ENCODE data around the gene ALDH6A1.
"Not testable (repeated sequence)": the region's sequence is repeated elsewhere in the genome, so short reads cannot be mapped to it uniquely, and the experiment has no call there.

The ALDH6A1 gene

DNA sequence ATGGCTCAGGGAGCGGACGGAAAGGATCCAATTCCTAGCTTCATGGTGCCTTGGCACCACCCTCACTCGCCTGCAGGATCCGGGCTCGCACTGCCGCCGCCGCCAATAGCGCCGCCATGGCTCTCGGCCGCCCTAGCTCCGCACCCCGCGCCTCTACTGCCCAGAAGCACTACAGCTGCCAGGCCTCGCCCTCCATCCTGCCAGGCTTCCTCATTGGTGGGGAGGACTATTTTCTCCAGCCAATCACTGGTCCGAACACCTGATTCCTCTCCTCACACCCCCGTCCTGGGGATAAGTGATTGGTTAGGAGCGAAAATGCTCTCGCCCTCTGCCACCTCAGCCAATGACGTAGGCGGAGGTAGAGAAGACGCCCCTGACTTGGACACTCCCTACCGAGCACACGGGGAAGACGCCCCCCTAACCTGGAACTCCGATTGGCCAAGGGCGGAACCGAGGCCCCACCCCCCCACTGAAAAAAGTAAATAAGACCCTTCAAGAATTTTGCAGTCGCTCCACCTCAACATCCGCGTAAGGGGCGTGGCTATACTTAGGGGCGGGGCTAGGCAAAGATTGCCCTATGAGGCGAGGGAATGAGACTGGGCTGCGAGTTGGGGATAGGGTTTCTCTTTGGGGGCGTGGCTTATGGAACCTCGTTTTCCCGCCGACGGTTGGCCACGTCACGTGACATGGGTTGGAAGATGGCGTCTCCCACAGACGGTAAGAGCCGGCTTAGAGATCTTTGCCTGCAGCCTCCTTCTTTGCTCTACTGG is at the start of gene ALDH6A1, which contains the start of gene LIN52:
ALDH6A1 (minus strand) TSS at position 177 of the 770 bp plus-strand sequence; CDS start at position 118, 59 bp downstream.
LIN52 (plus strand) TSS at position 680 of the 770 bp plus-strand sequence; CDS start at position 699, 19 bp downstream.
- DNase-seq (ENCODE audit: low read depth in 2 of 2): peak; percentile 100

GRCh38 chr14:74127634-74128033 is 43.4 kb upstream of the ALDH6A1 start:
- DNase-seq (ENCODE audit: low read depth in 2 of 2): no peak

GRCh38 chr14:74126315-74127013 is 42.2 kb upstream of the ALDH6A1 start:
- DNase-seq (ENCODE audit: low read depth in 2 of 2): no peak

GRCh38 chr14:74125487-74125886 is 41.2 kb upstream of the ALDH6A1 start:
- DNase-seq (ENCODE audit: low read depth in 2 of 2): not testable (repeated sequence)

GRCh38 chr14:74111395-74112216 is 27.4 kb upstream of the ALDH6A1 start:
- DNase-seq (ENCODE audit: low read depth in 2 of 2): not testable (repeated sequence)

GRCh38 chr14:74109369-74109768 is 25.1 kb upstream of the ALDH6A1 start:
- no peak for DNase-seq (ENCODE audit: low read depth in 2 of 2)

GRCh38 chr14:74105381-74105780 is 21.1 kb upstream of the ALDH6A1 start:
- DNase-seq (ENCODE audit: low read depth in 2 of 2): no peak

DNA sequence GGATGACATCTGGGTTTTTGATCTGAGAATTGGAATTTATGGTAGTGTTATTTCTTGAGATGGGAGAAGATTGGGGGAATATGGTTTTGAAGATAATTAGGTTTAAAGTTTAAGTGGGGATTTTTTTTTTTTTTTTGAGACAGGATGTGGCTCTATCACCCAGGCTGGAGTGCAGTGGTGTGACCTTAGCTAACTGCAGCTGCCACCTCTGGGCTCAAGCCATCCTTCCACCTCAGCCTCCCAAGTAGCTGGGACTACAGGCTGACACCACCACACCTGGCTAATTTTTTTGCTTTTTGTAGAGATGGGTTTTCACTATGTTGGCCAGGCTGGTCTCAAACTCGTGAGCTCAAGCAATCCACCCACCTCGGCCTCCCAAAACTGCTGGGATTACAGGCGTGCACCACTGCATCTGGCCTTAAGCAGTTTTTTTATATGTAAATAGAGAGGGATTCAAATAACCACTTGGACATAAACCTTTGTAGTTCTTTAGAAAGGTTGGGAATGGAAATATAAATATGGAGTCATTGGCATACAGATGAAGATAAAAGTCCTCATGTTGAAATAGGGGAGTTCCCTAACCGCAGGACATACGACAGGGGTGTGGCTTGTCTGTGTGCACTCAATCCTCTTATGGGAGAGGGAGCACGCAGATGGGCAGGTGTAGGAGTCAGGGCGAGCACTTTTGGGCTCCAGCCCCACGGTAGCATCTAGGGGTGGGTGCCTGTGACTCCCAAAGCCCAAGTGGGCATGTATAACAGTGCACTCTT is 5.2 kb upstream of the ALDH6A1 start:
- no peak for DNase-seq (ENCODE audit: low read depth in 2 of 2)

DNA sequence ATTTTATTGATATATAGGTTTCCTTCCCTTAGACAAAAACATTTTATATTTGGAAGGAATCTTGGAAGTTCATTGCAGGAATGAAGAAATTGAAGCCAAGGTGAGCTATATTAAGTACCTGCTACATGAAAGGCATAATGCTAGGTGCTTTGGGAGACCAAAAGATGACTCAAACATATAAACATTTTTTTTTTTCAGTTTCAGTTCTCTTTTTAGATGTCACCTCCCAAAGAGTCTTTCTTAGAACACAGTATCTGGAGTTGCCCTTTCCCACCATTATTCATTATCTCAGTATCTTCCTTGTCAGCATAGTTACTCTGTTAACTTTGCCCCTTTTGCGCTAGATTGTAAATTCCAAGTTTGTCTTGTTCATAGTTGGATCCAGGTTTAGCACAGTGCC is 1.6 kb upstream of the ALDH6A1 start:
- no peak for DNase-seq (ENCODE audit: low read depth in 2 of 2)

DNA sequence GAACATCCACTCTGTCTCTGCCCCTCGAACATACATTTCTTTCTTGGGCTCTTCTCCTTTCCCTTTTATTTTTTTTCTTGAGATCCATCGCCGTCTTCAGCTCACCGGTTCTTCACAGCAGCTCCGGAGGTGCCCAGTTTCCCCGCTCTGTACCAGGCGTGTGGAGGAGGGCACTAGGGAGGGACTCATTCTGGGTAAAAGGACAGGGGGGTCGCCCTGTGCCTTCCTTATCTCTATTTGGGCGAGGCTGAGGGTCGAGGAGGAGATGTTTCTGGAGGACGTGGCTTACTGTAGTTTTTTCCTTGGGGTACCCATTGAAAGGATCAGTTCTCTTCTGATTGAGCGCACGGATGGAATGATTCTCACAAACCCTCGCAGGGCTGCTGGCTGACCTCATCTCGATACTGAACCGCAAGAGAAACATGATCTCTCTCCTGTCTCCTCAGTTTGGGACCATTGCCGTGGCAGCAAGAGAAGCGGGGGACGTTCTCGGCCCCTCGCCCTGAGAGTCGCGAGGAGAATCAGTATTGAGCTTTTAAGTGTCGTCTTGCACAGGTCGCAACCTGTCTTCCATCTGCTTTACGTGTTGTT is 889 bp upstream of the ALDH6A1 start:
- DNase-seq (ENCODE audit: low read depth in 2 of 2): peak in 1 of 2 donors; percentile 6

DNA sequence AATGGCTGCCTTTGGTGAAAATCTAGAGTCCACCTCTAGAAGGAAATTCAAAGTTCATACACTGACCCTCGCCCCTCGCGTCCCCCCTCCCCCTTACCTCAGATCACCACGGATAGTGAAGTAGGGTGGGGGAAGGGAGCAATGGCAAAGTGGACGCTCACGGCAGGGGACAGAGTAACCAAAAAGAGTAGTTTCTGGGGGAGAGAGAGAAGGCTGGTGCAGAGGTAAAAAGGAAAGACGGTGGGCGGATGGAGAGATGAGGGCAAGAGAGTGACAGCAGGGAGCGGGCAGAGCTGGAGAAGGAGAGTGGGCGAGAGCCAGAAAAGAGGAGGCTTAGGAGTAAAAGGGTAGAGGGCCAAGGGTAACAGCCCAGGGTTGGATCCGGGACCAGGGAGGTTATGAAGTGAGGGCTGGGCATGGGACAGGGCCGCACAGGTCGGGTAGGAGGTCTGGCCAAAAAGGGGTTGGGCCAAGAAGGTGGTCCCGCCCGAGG is 423 bp downstream of the ALDH6A1 start:
- no peak for DNase-seq (ENCODE audit: low read depth in 2 of 2)

DNA sequence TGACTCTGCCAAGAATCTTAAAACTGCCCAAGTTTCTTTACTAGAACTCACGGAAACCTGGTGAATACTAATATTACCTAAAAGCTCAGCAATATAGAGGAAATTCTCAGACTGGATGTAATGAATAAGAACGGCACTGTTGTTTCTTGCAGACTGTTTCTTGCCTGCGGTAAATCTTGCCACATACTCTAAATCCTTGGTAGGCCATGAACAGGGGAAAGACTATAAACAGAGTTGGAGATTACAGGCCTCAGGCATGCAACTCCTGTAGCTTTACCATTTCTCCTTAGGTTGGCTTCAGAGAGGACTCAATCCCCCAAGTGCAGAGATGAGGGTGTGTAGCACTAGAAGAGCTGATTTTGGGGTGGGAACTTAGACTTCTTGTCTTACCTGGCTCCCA is 1.1 kb downstream of the ALDH6A1 start:
- DNase-seq (ENCODE audit: low read depth in 2 of 2): no peak

DNA sequence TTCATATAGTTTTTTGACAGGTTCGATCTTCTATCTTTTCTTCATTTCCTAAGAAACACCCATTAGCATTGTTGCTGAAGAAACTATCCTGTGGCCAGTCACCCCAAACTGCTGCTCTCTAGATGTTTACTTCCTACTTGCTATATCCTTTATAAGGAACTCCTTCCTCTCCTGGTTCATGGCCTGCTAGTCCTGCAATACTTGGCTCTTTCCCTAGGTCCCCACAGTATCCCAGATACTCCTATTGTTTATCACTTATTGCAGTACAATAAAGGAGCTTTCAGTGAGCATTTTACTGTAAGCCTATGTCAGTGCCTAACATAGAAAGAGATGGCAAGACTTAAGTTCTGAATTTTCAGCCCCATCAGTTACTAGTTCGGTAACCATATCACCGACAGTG is 2.8 kb downstream of the ALDH6A1 start:
- no peak for DNase-seq (ENCODE audit: low read depth in 2 of 2)

DNA sequence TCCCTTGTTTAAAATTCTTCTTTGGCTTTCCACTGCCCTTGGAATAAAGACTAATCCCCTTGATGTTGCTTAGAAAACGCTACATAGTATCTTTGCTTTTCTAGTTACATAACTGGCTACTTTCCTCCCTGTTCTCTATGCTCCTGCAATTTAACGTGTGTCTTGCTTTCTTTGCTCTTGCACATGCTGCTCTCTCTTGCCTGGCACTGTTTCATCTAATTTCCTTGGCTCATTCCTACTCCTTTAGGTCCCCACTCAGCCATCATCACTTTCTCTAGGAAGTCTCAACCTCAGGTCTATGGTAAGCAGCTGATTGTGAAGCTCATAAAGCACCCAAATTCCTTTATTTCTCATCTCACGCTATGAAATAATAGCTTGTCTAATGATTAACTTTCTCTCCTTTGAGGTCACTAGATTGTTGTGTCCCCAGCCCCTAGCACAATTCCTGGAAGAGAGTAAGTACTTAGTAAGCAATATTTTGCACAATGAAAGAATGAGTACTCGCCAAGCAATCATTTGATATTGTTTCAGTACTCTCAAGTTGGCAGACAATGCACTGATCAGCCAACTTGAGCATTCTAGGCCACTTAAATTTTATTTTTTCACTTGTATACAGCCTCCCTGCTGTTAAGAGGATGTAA is 3.3 kb downstream of the ALDH6A1 start:
- no peak for DNase-seq (ENCODE audit: low read depth in 2 of 2)

DNA sequence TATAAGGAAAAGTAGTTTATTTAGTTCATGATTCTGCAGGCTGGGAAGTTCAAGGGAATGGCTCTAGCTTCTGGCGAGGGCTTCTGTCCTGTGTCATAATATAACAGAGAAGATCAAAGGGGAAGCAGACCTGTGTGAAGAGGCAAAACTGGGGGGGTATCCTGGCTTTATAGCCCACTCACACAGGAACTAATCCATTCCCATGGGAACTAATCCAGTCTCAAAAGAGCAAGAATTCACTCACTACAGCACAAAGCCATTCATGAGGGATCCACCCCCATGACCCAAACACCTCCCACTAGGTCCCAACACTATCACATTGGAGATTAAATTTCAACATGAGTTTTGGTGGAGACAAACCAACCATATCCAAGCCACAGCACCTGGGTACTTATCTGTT is 6.9 kb downstream of the ALDH6A1 start:
- no peak for DNase-seq (ENCODE audit: low read depth in 2 of 2)

- DNase-seq (ENCODE audit: low read depth in 2 of 2): no peak
Observed at GRCh38 chr14:74065746-74066575, 18.3 kb downstream of the ALDH6A1 start.

DNA sequence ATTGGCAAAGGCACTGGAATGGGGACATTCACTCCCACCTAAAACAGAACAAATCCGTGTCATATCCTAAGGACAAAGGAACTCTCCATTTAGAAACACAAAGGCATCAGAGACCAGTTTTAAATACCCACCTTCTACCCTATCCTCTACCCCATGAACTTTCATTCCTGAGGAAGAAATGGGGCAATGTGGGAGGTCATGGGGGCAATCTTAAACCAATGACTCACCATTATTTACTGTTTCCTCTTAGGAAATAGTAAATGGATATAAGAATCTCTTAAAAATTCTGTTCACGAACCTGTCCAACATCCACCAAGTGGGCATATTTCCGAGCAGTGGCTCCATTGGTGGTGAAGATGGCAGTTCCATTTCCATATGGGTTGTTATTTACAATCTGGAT is 19.4 kb downstream of the ALDH6A1 start:
- no peak for DNase-seq (ENCODE audit: low read depth in 2 of 2)

- DNase-seq (ENCODE audit: low read depth in 2 of 2): no peak
Observed at GRCh38 chr14:74064426-74064825, 19.8 kb downstream of the ALDH6A1 start.

GRCh38 chr14:74062809-74063150 is 21.5 kb downstream of the ALDH6A1 start:
- no peak for DNase-seq (ENCODE audit: low read depth in 2 of 2)
